ENCODE results near the gene PMIS2. TPM values are rescaled to one million over a fixed set of nuclear protein-coding genes. Genes with fewer than 3 reads are reported as not detected.
"Not testable (repeated sequence)": the region's sequence is repeated elsewhere in the genome, so short reads cannot be mapped to it uniquely, and the experiment has no call there.

The PMIS2 gene
- total RNA-seq, 1 donor from 2014 or later, result not detected

DNA sequence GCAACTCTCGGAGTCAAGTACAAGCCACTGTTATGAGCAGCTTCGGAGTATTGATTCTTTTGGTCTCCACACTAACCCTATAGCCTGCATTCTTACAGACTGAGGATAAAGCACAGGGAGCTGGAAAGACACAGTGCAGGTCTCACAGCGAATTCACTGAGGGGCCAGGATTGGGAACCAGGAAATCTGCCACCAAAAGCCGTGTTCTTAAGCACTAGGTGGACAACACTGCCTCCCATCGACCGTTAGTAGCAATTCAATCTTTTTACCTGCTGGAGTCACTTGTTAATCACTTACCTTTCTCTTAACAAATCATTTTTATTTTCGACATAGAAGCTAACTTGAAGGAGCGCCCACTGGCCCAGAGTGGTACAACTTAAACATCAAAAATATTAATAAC is 6.3 kb downstream of the PMIS2 start:
- intact Hi-C loops (cut with micrococcal nuclease), result loop anchor here (1.0 to 5.0 kb wide), 2 partner anchors 45 to 82 kb away; partner anchors contain the start of gene TMEM147
- H3K36me3 Mint-ChIP-seq (ENCODE audit: low read depth), result no peaks in the 10 kb centered on the region
- H3K27ac Mint-ChIP-seq, result no peak overlapping the region
- H3K9me3 Mint-ChIP-seq, result no peaks in the 10 kb centered on the region
- no peaks in the 10 kb centered on the region for H3K27me3 Mint-ChIP-seq
- peaks cover 7% of the 10 kb centered on the region for H3K4me1 Mint-ChIP-seq
- no peak overlapping the region for H3K4me3 Mint-ChIP-seq
- peak; percentile 68 for DNase-seq

DNA sequence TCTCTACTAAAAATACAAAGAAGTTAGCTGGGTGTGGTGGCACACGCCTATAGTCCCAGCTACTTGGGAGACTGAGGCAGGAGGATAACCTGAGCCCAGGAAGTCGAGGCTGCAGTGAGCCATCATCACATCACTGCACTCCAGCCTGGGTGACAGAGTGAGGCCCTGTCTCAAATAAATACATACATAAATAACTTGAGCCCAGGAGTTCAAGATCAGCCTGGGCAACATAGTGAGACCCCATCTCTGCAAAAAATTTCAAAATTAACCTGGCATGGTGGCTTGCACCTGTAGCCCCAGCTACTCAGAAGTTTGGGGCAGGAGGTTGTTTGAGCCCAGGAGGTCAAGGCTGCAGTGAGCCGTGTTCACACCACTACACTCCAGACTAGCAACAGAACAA is 9.1 kb downstream of the PMIS2 start:
- H3K36me3 Mint-ChIP-seq (ENCODE audit: low read depth); H3K9me3 Mint-ChIP-seq; intact Hi-C loops (cut with micrococcal nuclease); H3K4me3 Mint-ChIP-seq; DNase-seq; H3K4me1 Mint-ChIP-seq; H3K27me3 Mint-ChIP-seq; H3K27ac Mint-ChIP-seq: not testable (repeated sequence)

DNA sequence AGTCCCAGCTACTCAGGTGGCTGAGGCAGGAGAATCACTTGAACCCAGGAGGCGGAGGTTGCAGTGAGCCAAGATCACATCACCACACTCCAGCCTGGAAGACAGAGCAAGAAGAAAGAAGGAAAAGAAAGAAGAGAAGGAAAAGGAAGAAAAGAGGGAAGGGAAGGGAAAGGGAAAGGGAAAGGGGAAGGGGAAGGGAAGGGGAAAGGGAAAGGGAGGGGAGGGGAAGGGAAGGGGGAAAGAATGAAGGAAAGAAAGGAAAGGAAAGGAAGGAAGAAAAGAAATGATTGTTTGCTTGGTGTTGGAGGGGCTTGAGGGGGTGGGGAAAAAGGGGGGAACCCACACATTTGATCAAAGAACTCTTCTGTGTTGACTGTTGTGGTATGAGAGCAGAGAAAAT is 10.0 kb downstream of the PMIS2 start:
- intact Hi-C loops (cut with micrococcal nuclease), result no loop called here
- peaks cover 10% of the 10 kb centered on the region for H3K27me3 Mint-ChIP-seq
- H3K27ac Mint-ChIP-seq, result no peak overlapping the region
- no peaks in the 10 kb centered on the region for H3K36me3 Mint-ChIP-seq (ENCODE audit: low read depth)
- H3K4me3 Mint-ChIP-seq, result no peak overlapping the region
- no peaks in the 10 kb centered on the region for H3K9me3 Mint-ChIP-seq
- no peak for DNase-seq
- peaks cover 7% of the 10 kb centered on the region for H3K4me1 Mint-ChIP-seq

DNA sequence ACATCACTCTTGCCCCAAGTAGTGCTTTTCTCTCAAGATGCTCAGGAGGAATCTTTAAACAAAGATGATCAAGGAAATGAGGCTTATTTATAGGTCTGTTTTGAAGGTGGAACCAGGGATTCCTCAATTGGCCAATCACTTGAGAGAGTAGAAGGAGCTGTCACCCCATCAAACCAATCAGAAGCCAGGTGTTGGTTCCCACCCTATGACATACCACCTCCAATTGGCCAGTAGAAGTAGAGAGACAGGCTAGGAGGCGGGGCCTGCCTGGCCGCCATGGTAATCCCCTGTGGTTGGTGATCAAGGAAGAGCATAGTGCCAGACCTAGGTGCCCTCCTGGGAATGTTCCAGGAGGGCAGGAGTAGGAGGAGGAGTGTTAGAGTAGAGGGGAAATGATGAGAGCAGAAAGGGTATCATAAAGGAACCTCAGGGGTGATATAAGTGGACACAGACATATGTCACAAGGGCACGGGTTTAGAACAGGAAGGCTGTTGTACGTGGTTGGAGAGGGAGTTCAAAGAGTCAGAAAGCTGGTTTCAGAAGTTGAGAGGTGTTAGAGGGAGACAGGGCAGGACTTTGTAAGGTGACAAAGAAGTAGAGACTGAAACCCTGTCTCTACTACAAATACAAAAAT is 10.5 kb downstream of the PMIS2 start:
- Mint-ChIP-seq H3K27ac (no peak overlapping the region), H3K9me3 (no peaks in the 10 kb centered on the region), H3K4me1 (peaks cover 7% of the 10 kb centered on the region), H3K4me3 (no peak overlapping the region), H3K36me3 (ENCODE audit: low read depth) (no peaks in the 10 kb centered on the region), H3K27me3 (peaks cover 12% of the 10 kb centered on the region)
- DNase-seq, result peak; percentile 68
- intact Hi-C loops (cut with micrococcal nuclease), result no loop called here

DNA sequence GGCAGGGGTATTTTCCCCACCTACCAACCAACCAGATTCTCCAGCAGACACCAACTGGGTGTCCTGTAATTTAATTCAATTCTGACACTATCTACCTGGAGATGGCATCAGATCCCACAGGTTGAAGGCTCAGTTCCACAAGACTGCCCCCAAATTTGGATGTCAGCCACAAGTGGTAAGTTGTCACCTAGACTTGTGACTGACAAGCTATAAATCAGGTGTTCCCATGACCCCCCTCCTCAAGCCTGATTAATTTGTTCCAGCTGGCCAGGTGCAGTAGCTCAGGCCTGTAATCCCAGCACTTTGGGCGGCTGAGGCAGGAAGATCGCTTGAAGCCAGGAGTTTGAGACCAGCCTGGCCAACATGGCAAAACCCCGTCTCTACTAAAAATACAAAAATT is 16.0 kb downstream of the PMIS2 start:
- intact Hi-C loops (cut with micrococcal nuclease), result no loop called here
- Mint-ChIP-seq H3K4me3 (no peak overlapping the region), H3K27ac (no peak overlapping the region), H3K27me3 (peaks cover 12% of the 10 kb centered on the region), H3K4me1 (peaks cover under 1% of the 10 kb centered on the region), H3K9me3 (no peaks in the 10 kb centered on the region), H3K36me3 (ENCODE audit: low read depth) (no peaks in the 10 kb centered on the region)
- no peak for DNase-seq

DNA sequence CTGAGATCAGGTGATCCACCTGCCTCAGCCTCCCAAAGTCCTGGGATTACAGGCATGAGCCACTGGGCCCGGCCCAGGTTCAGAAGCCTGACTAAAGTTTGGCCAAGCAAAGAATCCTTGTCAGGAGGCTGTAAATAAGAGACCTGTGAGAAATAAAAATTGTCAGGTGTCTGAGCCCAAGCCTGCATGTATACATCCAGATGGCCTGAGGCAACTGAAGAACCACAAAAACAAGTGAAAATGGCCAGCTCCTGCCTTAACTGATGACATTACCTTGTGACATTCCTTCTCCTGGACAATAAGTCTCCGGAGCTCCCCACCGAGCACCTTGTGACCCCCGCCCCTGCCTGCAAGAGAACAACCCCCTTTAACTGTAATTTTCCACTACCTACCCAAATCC is 18.5 kb downstream of the PMIS2 start:
- H3K27ac Mint-ChIP-seq; intact Hi-C loops (cut with micrococcal nuclease); H3K4me3 Mint-ChIP-seq; H3K9me3 Mint-ChIP-seq; H3K36me3 Mint-ChIP-seq (ENCODE audit: low read depth); H3K27me3 Mint-ChIP-seq; H3K4me1 Mint-ChIP-seq; DNase-seq: not testable (repeated sequence)

DNA sequence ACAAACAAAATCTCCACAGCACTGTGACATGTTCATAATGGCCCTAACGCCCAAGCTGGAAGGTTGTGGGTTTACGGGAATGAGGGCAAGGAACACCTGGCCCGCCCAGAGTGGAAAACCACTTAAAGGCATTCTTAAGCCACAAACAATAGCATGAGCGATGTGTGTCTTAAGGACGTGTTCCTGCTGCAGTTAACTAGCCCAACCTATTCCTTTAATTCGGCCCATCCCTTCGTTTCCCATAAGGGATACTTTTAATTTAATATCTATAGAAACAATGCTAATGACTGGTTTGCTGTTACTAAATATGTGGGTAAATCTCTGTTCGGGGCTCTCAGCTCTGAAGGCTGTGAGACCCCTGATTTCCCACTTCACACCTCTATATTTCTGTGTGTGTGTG is 21.2 kb downstream of the PMIS2 start:
- H3K9me3 Mint-ChIP-seq, result not testable (repeated sequence)

DNA sequence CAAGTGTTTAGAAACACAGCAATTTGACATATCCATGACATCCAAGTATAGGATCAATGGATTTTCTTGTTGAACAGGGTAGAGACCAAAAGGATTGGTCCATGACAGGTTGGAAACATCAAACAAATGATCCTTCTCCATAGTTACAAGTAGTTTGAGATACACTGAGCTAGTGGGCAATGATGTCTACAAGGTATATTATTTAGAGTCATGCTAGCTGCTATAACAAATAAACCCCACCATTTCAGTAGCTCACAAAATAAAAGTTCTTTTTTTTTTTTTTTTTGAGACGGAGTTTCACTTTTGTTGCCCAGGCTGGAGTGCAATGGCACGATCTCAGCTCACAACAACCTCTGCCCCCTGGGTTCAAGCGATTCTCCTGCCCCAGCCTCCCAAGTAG is 21.7 kb downstream of the PMIS2 start:
- Mint-ChIP-seq H3K36me3 (ENCODE audit: low read depth) (peaks cover 10% of the 10 kb centered on the region), H3K9me3 (peaks cover 7% of the 10 kb centered on the region), H3K4me1 (peaks cover 24% of the 10 kb centered on the region), H3K4me3 (no peak overlapping the region), H3K27me3 (no peaks in the 10 kb centered on the region), H3K27ac (no peak overlapping the region)
- intact Hi-C loops (cut with micrococcal nuclease), result no loop called here
- no peak for DNase-seq

More for the DNA sequence above, 21.2 kb downstream of the PMIS2 start:
- DNase-seq; H3K36me3 Mint-ChIP-seq (ENCODE audit: low read depth); H3K4me3 Mint-ChIP-seq; H3K27ac Mint-ChIP-seq; H3K27me3 Mint-ChIP-seq; intact Hi-C loops (cut with micrococcal nuclease): not testable (repeated sequence)
- H3K4me1 Mint-ChIP-seq, result peaks cover 19% of the 10 kb centered on the region

DNA sequence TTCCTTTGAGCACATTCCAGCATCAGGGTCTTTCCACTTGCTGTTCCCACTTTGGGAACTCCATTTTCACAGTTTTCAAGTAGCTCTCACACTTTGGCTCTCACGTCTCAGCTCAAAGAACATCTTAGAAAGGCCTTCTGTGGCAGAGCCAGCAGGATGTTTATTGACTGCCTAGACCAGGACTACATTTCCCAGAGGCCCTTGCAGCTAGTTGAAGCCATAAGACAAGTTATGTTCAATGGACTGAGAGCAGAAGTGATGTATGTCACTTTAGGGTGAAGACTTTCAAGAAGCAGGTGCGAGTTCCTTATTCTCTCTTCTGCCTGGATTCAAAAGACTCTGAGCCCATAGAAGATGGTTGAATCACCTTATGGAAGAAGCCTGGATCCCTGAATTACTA is 22.3 kb downstream of the PMIS2 start:
- intact Hi-C loops (cut with micrococcal nuclease), result no loop called here
- H3K9me3 Mint-ChIP-seq, result peaks cover 7% of the 10 kb centered on the region
- H3K36me3 Mint-ChIP-seq (ENCODE audit: low read depth), result peaks cover 10% of the 10 kb centered on the region
- H3K27ac Mint-ChIP-seq, result no peak overlapping the region
- no peaks in the 10 kb centered on the region for H3K27me3 Mint-ChIP-seq
- H3K4me1 Mint-ChIP-seq, result peaks cover 24% of the 10 kb centered on the region
- no peak for DNase-seq
- no peak overlapping the region for H3K4me3 Mint-ChIP-seq

DNA sequence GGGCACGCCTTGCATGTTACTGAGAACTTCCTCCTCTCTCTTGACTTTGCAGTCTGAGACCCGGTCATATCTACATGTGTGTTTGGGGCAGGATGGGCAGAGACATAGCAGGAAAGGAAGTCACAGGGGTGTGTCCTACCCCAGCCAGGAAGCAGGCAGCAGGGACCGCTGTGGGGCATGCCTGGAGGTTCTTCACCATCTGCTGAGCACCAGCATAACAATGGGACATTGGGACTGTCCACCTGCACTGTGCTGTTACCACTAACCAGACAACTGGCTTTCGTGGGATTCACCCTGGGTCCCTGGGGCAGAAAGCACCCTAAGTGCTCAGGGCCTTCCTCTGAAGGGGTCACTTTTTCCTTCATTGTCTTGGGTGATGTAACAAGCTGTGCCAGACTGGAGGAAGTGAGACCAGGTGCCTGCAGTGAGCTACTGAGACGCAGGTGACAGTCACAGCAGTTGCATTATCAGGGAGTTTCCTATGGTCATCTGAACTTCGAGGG is 23.9 kb downstream of the PMIS2 start:
- Mint-ChIP-seq H3K36me3 (ENCODE audit: low read depth) (peaks cover 12% of the 10 kb centered on the region), H3K4me1 (peaks cover 28% of the 10 kb centered on the region), H3K9me3 (peaks cover 7% of the 10 kb centered on the region), H3K27me3 (no peaks in the 10 kb centered on the region), H3K27ac (peak overlapping the region; percentile 86), H3K4me3 (peak overlapping the region; percentile 21)
- intact Hi-C loops (cut with micrococcal nuclease), result no loop called here
- peak; percentile 80 for DNase-seq

DNA sequence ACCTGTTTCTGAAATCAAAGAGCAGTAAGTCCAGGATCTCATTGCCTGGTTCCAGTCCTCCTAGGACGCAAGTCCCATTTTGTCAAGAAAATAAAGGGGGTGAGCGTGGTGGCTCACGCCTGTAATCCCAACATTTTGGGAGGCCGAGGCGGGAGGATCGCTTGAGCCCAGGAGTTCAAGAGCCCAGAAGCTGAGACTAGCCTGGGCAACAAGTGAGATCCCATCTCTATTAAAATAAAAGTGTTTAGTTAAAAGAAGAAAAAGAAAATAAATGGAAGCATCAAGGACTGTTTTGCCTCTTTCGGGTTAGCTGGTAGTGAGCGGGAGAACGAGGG is 26.2 kb downstream of the PMIS2 start:
- Mint-ChIP-seq H3K4me3 (peak overlapping the region; percentile 89), H3K27me3 (no peaks in the 10 kb centered on the region), H3K36me3 (ENCODE audit: low read depth) (peaks cover 19% of the 10 kb centered on the region), H3K27ac (peak overlapping the region; percentile 92), H3K9me3 (peaks cover 7% of the 10 kb centered on the region), H3K4me1 (peaks cover 28% of the 10 kb centered on the region)
- intact Hi-C loops (cut with micrococcal nuclease), result loop anchor here (1.0 to 2.0 kb wide), 3 partner anchors 16 to 67 kb away; partner anchors contain the start of genes COX6B1 and TMEM147
- DNase-seq, result no peak

DNA sequence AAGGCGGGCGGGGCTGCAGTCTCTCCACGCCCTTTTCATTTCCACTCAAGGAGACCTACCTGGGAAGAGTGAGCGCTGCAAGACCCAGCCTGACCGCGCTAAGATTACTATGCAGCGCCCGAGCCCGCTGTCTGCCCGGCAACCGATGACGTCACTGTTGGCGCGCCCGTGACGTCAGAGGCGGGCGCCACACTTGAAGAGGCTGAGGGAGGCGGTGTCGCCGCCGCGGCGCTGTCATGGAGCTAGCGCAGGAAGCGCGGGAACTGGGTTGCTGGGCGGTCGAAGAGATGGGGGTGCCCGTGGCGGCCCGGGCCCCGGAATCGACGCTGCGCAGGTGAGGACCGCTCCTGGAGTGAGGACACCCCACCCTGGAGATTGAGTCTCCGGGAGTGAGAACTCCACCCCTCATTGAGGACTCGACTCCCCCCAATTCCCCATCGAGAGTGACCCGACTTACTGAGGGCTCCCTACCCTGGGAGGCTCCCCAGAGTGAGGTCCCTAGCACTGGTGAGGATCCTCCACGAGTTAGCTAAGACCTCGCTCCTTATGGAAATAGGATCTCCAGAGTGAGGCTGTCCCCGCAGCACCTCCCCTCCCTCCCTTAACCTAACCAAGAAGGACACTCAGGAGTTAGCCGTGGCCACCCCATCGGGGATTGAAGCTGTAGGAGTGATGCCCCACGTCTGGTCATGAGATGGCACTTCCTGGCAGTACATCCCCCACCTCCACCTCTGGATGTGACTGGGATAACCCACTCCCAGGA is 26.8 kb downstream of the PMIS2 start, which contains the start of gene HAUS5:
TSS of gene HAUS5 (plus strand) at position 177 of the 763 bp plus-strand sequence. CDS start at position 237, 60 bp downstream.
- H3K27ac Mint-ChIP-seq, result peak within 1 kb of the TSS; percentile 92
- H3K4me3 Mint-ChIP-seq, result peak within 1 kb of the TSS; percentile 89
- intact Hi-C loops (cut with micrococcal nuclease), result loop anchor here (1.0 to 2.0 kb wide), 3 partner anchors 16 to 67 kb away; partner anchors contain the start of genes COX6B1 and TMEM147
- peak; percentile 99 for DNase-seq
- peaks cover 7% of the 10 kb centered on the region for H3K9me3 Mint-ChIP-seq
- peaks cover 17% of the 10 kb centered on the region for H3K36me3 Mint-ChIP-seq (ENCODE audit: low read depth)
- H3K27me3 Mint-ChIP-seq, result no peaks in the 10 kb centered on the region
- H3K4me1 Mint-ChIP-seq, result peaks cover 28% of the 10 kb centered on the region

DNA sequence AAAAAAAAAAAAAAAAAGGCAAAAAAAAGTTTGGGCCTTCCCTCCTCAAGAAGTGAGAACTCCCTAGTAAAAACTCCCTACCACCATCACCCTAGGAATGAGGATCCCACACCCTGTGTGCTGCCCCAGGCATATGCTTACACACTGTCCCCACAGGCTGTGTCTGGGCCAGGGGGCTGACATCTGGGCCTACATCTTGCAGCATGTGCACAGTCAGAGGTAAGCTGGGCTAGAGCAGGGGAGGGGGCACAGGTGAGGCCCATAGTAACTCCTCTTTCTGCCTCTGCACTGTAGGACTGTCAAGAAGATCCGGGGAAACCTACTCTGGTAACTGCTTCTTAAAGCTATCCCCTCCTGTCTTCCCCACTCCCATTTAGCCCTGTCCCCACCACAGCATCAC is 27.6 kb downstream of the PMIS2 start:
- intact Hi-C loops (cut with micrococcal nuclease), result loop anchor here (2.0 kb wide), 1 partner anchor 35 kb away; the partner anchor contains the start of gene COX6B1

DNA sequence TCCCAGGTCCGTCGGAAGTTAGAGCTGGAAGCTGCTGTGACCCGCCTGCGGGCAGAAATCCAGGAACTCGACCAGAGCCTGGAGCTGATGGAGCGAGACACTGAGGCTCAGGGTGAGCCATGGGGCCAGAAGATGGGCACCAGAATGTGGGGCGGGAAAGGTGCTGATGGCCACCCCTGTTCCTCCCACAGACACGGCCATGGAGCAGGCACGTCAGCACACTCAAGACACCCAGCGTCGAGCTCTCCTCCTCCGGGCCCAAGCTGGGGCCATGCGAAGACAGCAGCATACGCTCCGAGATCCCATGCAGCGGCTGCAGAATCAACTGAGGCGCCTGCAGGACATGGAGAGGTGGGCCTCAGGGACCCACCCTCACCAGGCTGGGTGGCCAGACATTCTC is 29.1 kb downstream of the PMIS2 start:
- intact Hi-C loops (cut with micrococcal nuclease), result no loop called here
- Mint-ChIP-seq H3K9me3 (no peaks in the 10 kb centered on the region), H3K27me3 (no peaks in the 10 kb centered on the region), H3K4me3 (no peak overlapping the region), H3K36me3 (ENCODE audit: low read depth) (peaks cover 11% of the 10 kb centered on the region), H3K4me1 (peaks cover 18% of the 10 kb centered on the region), H3K27ac (no peak overlapping the region)
- DNase-seq, result no peak

More for the DNA sequence above, 27.6 kb downstream of the PMIS2 start:
- peaks cover 28% of the 10 kb centered on the region for H3K4me1 Mint-ChIP-seq
- DNase-seq, result peak; percentile 56
- peak overlapping the region; percentile 92 for H3K27ac Mint-ChIP-seq
- peaks cover 2% of the 10 kb centered on the region for H3K9me3 Mint-ChIP-seq
- H3K36me3 Mint-ChIP-seq (ENCODE audit: low read depth), result peaks cover 13% of the 10 kb centered on the region
- H3K4me3 Mint-ChIP-seq, result peak overlapping the region; percentile 89
- no peaks in the 10 kb centered on the region for H3K27me3 Mint-ChIP-seq

Measured in activated CD4-positive, alpha-beta T cell treated with anti-CD3 and anti-CD28 coated beads, Interleukin-2, amount 10 ng/mL, durations not matched to agents 24 days and 14 days (primary cell).